ENCODE results near the gene GPSM3.
A peak's percentile ranks its signal among the peaks of the same experiment; 100 is the strongest.

GRCh38 chr6:32175711-32176475, 16.6 kb downstream of the GPSM3 start, which contains the start of gene AGPAT1:
- TF ChIP-seq CTCF (IDR thresholded peaks at IDR 0.05) (no peak), POLR2A (IDR thresholded peaks at IDR 0.05) (peak in 2 of 4 donors; percentile 64 to 76), POLR2AphosphoS5 (IDR thresholded peaks at IDR 0.05) (peak; percentile 85 to 92)

Measured in upper lobe of left lung (tissue), 4 donors.